Inflammatory macrophage treated with lipopolysaccharide for 1 hour (primary cell): ENCODE data around the gene DISP2.

Source experiments
- DNase-seq, 2 donors: peaks; one replicate each; pipeline ENCODE4 v3.0.0-alpha.2; 2020 to 2022

The DISP2 gene

GRCh38 chr15:40357723-40358470 lies at the start of gene DISP2:
Gene DISP2, plus strand, starts transcription at chr15:40358219. Its CDS starts 103 bp downstream, at chr15:40358322.
- DNase-seq: peak; percentile 71 to 90

GRCh38 chr15:40309344-40309862 lies 48.6 kb upstream of the DISP2 start:
- DNase-seq: no peak

GRCh38 chr15:40310001-40310959 lies 47.7 kb upstream of the DISP2 start:
- peak; percentile 47 to 64 for DNase-seq

- no peak for DNase-seq
These were observed 47.0 kb upstream of the DISP2 start for GRCh38 chr15:40310993-40311392.

- DNase-seq: no peak
These were observed 45.5 kb upstream of the DISP2 start for GRCh38 chr15:40312370-40313158.

GRCh38 chr15:40313531-40314398 lies 44.3 kb upstream of the DISP2 start:
- peak; percentile 40 to 60 for DNase-seq

GRCh38 chr15:40314723-40315276 lies 43.2 kb upstream of the DISP2 start:
- DNase-seq: no peak

GRCh38 chr15:40316931-40317330 lies 41.1 kb upstream of the DISP2 start:
- DNase-seq: no peak

- no peak for DNase-seq
These were observed 40.4 kb upstream of the DISP2 start for GRCh38 chr15:40317580-40317979.

- no peak for DNase-seq
These were observed 37.6 kb upstream of the DISP2 start for GRCh38 chr15:40320409-40320808.

GRCh38 chr15:40320931-40321371 lies 37.1 kb upstream of the DISP2 start:
- DNase-seq: peak; percentile 59 to 86

GRCh38 chr15:40322531-40323238 lies 35.3 kb upstream of the DISP2 start:
- DNase-seq: no peak

GRCh38 chr15:40323239-40323952 lies 34.6 kb upstream of the DISP2 start, which contains the start of gene INAFM2:
Gene INAFM2, plus strand, starts transcription at chr15:40323692. Its CDS starts 364 bp downstream, at chr15:40324056.
- DNase-seq: peak; percentile 86 to 87

GRCh38 chr15:40323953-40324937 lies 33.8 kb upstream of the DISP2 start:
- no peak for DNase-seq

GRCh38 chr15:40325188-40325587 lies 32.8 kb upstream of the DISP2 start:
- DNase-seq: no peak

- peak; percentile 62 to 71 for DNase-seq
These were observed 32.3 kb upstream of the DISP2 start for GRCh38 chr15:40325700-40326099.

- DNase-seq: no peak
These were observed 30.6 kb upstream of the DISP2 start for GRCh38 chr15:40327457-40327856.

GRCh38 chr15:40328176-40328575 lies 29.8 kb upstream of the DISP2 start:
- DNase-seq: no peak
